Activated T-cell treated with anti-CD3 and anti-CD28 coated beads, Interleukin-2, amount 50 U/mL, for 24 hours (primary cell): ENCODE data around the gene SLC35G1.

ENCODE experiments used
- DNase-seq: peaks from one replicate; pipeline ENCODE4 v3.0.0-alpha.2; 2020
- H3K27ac Mint-ChIP-seq: 2 replicates; pipeline ENCODE4 v1.8.0; 2020; ENCODE audit warnings: mild to moderate bottlenecking, mixed read lengths
- H3K27me3 Mint-ChIP-seq: 2 replicates; pipeline ENCODE4 v1.8.0; 2020; ENCODE audit warnings: mixed read lengths
- H3K36me3 Mint-ChIP-seq: 2 replicates; pipeline ENCODE4 v1.8.0; 2020; ENCODE audit warnings: low read depth, mixed read lengths
- H3K4me1 Mint-ChIP-seq: 2 replicates; pipeline ENCODE4 v1.8.0; 2020; ENCODE audit warnings: low read depth, mixed read lengths
- H3K4me3 Mint-ChIP-seq: 2 replicates; pipeline ENCODE4 v1.8.0; 2020; ENCODE audit warnings: mild to moderate bottlenecking, moderate library complexity, mixed read lengths
- H3K9me3 Mint-ChIP-seq: 2 replicates; pipeline ENCODE4 v1.8.0; 2020; ENCODE audit warnings: mixed read lengths

The SLC35G1 gene, protein sequence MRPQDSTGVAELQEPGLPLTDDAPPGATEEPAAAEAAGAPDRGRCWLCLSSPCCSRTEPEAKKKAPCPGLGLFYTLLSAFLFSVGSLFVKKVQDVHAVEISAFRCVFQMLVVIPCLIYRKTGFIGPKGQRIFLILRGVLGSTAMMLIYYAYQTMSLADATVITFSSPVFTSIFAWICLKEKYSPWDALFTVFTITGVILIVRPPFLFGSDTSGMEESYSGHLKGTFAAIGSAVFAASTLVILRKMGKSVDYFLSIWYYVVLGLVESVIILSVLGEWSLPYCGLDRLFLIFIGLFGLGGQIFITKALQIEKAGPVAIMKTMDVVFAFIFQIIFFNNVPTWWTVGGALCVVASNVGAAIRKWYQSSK

GRCh38 chr10:93893646-93894515 is at the start of gene SLC35G1:
Gene SLC35G1 (plus strand): TSS chr10:93893978. CDS start chr10:93894034, 56 bp downstream.
- peak; percentile 87 for DNase-seq
- Mint-ChIP-seq H3K36me3 (peaks cover 10% of the 10 kb centered on the region), H3K27ac (peak within 1 kb of the TSS; percentile 84), H3K9me3 (no peaks in the 10 kb centered on the region), H3K4me1 (peaks cover 42% of the 10 kb centered on the region), H3K27me3 (peaks cover 7% of the 10 kb centered on the region), H3K4me3 (peak within 1 kb of the TSS; percentile 83)

DNA sequence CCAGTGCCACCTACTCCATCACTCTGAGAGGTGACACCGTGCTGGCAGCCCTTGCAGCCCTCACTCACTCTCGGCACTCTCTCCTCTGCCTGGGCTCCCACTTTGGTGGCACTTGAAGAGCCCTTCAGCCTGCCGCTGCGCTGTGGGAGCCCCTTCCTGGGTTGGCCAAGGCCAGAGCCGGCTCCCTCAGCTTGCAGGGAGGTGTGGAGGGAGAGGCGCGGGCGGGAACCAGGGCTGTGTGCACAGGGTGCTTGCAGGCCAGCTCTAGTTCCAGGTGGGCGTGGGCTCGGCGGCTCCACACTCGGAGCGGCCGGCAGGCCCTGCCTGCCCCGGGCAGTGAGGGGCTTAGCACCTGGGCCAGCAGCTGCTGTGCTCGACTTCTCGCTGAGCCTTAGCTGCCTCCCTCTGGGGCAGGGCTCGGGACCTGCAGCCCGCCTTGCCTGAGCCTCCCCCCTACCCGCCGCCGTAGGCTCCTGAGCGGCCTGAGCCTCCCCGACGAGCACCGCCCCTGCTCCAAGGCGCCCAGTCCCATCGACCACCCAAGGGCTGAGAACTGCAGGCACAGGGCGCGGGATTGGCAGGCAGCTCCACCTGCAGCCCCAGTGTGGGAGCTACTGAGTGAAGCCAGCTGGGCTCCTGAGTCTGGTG is 48.7 kb upstream of the SLC35G1 start:
- H3K4me1 Mint-ChIP-seq, result no peaks in the 10 kb centered on the region
- no peak for DNase-seq
- H3K36me3 Mint-ChIP-seq, result no peaks in the 10 kb centered on the region
- H3K9me3 Mint-ChIP-seq, result no peaks in the 10 kb centered on the region
- H3K27me3 Mint-ChIP-seq, result peaks cover 7% of the 10 kb centered on the region
- no peak overlapping the region for H3K27ac Mint-ChIP-seq
- H3K4me3 Mint-ChIP-seq, result no peak overlapping the region

DNA sequence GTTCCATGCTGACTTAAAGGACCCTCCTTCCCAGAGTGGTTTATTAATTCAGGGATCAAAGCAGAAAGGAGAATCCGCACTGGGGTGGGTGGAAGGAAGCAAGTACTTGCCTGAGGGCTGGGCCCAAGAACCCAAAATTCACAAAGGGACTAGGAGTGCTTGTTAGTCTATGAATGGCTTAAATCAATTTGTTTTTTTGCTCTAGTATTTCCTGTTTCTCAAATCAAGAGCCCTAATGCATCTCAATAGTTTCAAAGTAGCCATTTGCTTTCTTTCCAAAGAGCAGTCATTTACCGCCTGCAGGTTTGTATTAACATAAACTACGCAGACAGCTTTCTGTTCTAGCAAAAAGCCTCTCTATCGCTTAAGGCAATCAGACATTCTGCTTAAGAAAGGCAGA is 44.2 kb upstream of the SLC35G1 start:
- H3K4me3 Mint-ChIP-seq, result no peak overlapping the region
- no peak overlapping the region for H3K27ac Mint-ChIP-seq
- no peaks in the 10 kb centered on the region for H3K4me1 Mint-ChIP-seq
- no peak for DNase-seq
- peaks cover 7% of the 10 kb centered on the region for H3K27me3 Mint-ChIP-seq
- no peaks in the 10 kb centered on the region for H3K9me3 Mint-ChIP-seq
- no peaks in the 10 kb centered on the region for H3K36me3 Mint-ChIP-seq

DNA sequence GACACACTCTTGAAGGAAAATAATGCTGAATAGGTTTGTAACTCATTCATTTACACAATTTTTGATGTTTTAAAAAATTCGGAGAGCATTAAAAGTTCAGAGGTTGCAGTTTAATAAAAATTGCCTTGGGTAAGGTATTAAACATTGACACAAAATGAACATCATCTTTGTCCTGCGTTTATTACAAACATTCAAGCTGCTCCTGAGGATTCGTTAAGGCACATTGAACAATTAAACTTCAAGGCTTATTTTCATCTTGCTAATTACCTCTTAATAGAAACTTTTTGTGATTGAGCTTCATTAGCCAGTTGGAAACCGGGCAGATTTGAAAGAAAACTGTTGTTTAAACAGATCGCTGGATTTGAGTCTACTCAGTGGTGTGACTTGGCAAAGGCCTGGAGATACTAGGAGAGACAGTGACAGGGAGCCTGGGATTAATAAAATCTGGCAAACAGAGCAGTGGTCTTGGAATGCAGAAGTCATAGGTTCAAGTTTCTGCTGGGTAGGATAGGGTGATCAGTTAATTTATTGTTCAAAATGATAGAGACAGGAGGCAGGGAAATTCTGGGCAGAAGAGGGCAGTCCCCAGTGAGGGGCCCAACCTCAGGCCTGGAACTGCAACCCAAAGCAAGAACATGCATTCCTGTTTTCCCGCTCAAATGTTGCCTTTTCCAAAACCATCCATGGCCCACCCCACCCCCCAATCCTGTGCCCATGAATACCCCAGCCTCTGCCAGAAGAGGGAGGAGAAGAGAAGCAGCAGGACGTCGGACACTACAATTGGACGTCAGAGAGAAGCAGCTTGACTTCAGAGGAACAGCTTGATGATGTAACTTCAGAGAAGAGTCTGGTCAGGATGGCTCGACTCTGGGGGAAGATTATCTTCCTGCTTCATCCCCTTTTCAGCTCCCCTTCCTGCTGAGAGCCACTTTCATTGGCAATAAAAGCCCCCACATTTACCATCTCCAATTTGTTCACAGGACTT is 43.5 kb upstream of the SLC35G1 start:
- DNase-seq, result no peak
- Mint-ChIP-seq H3K27me3 (peaks cover 7% of the 10 kb centered on the region), H3K36me3 (no peaks in the 10 kb centered on the region), H3K4me3 (no peak overlapping the region), H3K9me3 (no peaks in the 10 kb centered on the region), H3K27ac (no peak overlapping the region), H3K4me1 (no peaks in the 10 kb centered on the region)

- Mint-ChIP-seq H3K9me3 (no peaks in the 10 kb centered on the region), H3K27me3 (peaks cover 7% of the 10 kb centered on the region), H3K36me3 (no peaks in the 10 kb centered on the region), H3K4me1 (no peaks in the 10 kb centered on the region), H3K27ac (no peak overlapping the region), H3K4me3 (no peak overlapping the region)
- DNase-seq, result no peak
Measured at GRCh38 chr10:93851169-93851568, 42.6 kb upstream of the SLC35G1 start.

DNA sequence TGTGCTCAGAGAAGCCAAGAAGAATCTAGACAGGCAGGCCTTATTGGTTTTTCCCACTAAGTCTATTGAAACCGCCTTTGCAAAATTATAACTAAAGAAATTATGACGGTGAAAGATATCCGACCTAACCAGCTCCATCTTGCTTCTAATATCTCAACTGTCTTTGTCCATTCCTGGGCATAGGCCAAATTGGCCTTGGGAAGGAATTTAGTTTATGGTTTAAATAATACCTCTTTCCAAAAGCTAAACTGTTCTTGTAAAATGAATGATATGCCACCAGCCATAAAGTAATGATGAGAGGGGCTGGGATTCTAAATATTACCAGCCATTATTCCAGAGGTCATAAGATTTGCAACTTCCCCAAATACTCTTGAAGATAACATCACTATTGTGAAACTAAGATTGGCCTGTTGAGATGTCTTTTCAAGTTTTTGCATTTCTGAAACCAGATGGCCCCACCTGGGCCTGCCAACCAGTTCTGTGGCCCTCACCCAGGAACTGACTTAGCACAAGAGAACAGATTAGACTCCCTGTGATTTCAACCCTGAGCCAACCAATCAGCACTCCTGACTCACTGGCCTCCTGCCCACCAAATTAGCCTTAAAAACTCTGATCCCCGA is 41.2 kb upstream of the SLC35G1 start:
- H3K27me3 Mint-ChIP-seq, result peaks cover 5% of the 10 kb centered on the region
- H3K4me3 Mint-ChIP-seq, result no peak overlapping the region
- no peaks in the 10 kb centered on the region for H3K36me3 Mint-ChIP-seq
- no peak overlapping the region for H3K27ac Mint-ChIP-seq
- H3K9me3 Mint-ChIP-seq, result no peaks in the 10 kb centered on the region
- no peaks in the 10 kb centered on the region for H3K4me1 Mint-ChIP-seq
- DNase-seq, result no peak

GRCh38 chr10:93854975-93855374 is 38.8 kb upstream of the SLC35G1 start:
- H3K36me3 Mint-ChIP-seq, result no peaks in the 10 kb centered on the region
- H3K27ac Mint-ChIP-seq, result no peak overlapping the region
- H3K27me3 Mint-ChIP-seq, result no peaks in the 10 kb centered on the region
- no peaks in the 10 kb centered on the region for H3K4me1 Mint-ChIP-seq
- no peaks in the 10 kb centered on the region for H3K9me3 Mint-ChIP-seq
- DNase-seq, result no peak
- H3K4me3 Mint-ChIP-seq, result no peak overlapping the region

- H3K36me3 Mint-ChIP-seq, result no peaks in the 10 kb centered on the region
- no peak for DNase-seq
- no peak overlapping the region for H3K27ac Mint-ChIP-seq
- no peaks in the 10 kb centered on the region for H3K27me3 Mint-ChIP-seq
- H3K4me1 Mint-ChIP-seq, result no peaks in the 10 kb centered on the region
- no peak overlapping the region for H3K4me3 Mint-ChIP-seq
- H3K9me3 Mint-ChIP-seq, result no peaks in the 10 kb centered on the region
Measured at GRCh38 chr10:93856349-93857145, 37.2 kb upstream of the SLC35G1 start.

- Mint-ChIP-seq H3K36me3 (no peaks in the 10 kb centered on the region), H3K4me3 (no peak overlapping the region), H3K27ac (no peak overlapping the region), H3K9me3 (no peaks in the 10 kb centered on the region), H3K27me3 (no peaks in the 10 kb centered on the region), H3K4me1 (no peaks in the 10 kb centered on the region)
- no peak for DNase-seq
Measured at GRCh38 chr10:93859049-93859655, 34.6 kb upstream of the SLC35G1 start.

DNA sequence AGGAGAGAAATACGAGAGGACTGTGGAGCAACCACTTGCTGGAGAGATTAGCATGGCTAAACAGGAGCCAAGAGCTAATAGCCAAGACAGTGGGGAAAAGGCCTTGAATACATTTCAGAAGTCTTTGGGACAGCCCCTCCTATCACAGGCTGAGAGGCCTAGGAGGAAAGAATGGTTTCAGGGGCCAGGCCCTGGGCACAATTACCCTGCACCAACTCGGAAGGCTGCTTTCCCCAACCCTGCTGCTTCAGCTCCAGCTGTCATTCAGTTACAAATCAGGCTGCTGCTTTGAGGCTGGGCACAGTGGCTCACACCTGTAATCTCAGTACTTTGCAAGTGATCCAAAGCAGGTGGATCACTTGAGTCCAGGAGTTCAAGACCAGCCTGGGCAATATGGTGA is 32.0 kb upstream of the SLC35G1 start:
- no peak overlapping the region for H3K4me3 Mint-ChIP-seq
- no peaks in the 10 kb centered on the region for H3K36me3 Mint-ChIP-seq
- no peak for DNase-seq
- no peaks in the 10 kb centered on the region for H3K9me3 Mint-ChIP-seq
- H3K4me1 Mint-ChIP-seq, result no peaks in the 10 kb centered on the region
- no peak overlapping the region for H3K27ac Mint-ChIP-seq
- peaks cover 9% of the 10 kb centered on the region for H3K27me3 Mint-ChIP-seq

- H3K4me1 Mint-ChIP-seq, result no peaks in the 10 kb centered on the region
- no peak overlapping the region for H3K27ac Mint-ChIP-seq
- H3K27me3 Mint-ChIP-seq, result peaks cover 26% of the 10 kb centered on the region
- H3K36me3 Mint-ChIP-seq, result no peaks in the 10 kb centered on the region
- no peak overlapping the region for H3K4me3 Mint-ChIP-seq
- no peak for DNase-seq
- H3K9me3 Mint-ChIP-seq, result no peaks in the 10 kb centered on the region
Measured at GRCh38 chr10:93865794-93866425, 27.9 kb upstream of the SLC35G1 start.

DNA sequence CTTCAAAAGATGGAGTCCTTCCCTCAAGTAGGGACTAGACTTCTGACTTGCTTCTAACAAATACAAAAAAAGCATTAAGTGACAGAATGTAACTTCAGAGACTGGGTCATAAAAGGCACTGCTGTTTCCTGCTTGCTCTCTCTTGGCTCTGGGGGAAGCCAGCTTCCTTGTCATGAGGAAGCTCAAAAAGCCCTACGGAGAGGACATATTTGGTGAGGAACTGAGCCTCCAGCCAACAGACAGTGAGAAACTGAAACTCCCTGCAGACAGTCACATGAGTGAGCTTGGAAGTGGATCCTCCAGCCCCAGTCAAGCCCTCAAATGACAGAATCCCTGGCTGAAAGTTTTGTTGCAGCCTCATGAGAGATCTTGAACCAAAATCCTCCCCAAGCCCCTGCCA is 26.3 kb upstream of the SLC35G1 start:
- H3K27ac Mint-ChIP-seq, result no peak overlapping the region
- H3K4me1 Mint-ChIP-seq, result no peaks in the 10 kb centered on the region
- H3K27me3 Mint-ChIP-seq, result peaks cover 37% of the 10 kb centered on the region
- H3K4me3 Mint-ChIP-seq, result no peak overlapping the region
- no peaks in the 10 kb centered on the region for H3K9me3 Mint-ChIP-seq
- H3K36me3 Mint-ChIP-seq, result no peaks in the 10 kb centered on the region
- DNase-seq, result no peak
